NCI-H1436 (cell line): Measurements from ENCODE around the gene PPP1R13L.
"Not testable (repeated sequence)": the region's sequence is repeated elsewhere in the genome, so short reads cannot be mapped to it uniquely, and the experiment has no call there.

Source experiments
- DNase-seq: peaks from one replicate; lab custom pipeline; 2025; lab: John Stamatoyannopoulos, UW

PPP1R13L gene

GRCh38 chr19:45432543-45432942 lies 27.7 kb upstream of the PPP1R13L start:
- DNase-seq = not testable (repeated sequence)

DNA sequence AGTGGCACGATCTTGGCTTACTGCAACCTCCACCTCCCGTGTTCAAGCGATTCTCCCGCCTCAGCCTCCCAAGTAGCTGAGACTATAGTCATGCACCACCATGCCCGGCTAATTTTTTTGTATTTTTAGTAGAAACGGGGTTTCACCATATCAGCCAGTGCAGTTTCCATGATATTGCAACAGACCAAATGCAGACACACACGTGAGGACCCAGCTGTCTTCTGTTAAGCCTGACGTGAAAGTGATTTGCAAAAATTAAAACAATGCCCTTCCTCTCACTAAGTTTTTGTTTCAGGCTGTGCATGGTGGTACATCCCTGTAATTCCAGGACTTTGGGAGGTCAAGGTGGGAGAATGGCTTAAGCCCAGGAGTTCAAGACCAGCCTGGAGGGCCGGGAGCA lies 26.1 kb upstream of the PPP1R13L start:
- not testable (repeated sequence) for DNase-seq

GRCh38 chr19:45429896-45430295 lies 25.0 kb upstream of the PPP1R13L start:
- not testable (repeated sequence) for DNase-seq

GRCh38 chr19:45428384-45429231 lies 23.7 kb upstream of the PPP1R13L start:
- no peak for DNase-seq

DNA sequence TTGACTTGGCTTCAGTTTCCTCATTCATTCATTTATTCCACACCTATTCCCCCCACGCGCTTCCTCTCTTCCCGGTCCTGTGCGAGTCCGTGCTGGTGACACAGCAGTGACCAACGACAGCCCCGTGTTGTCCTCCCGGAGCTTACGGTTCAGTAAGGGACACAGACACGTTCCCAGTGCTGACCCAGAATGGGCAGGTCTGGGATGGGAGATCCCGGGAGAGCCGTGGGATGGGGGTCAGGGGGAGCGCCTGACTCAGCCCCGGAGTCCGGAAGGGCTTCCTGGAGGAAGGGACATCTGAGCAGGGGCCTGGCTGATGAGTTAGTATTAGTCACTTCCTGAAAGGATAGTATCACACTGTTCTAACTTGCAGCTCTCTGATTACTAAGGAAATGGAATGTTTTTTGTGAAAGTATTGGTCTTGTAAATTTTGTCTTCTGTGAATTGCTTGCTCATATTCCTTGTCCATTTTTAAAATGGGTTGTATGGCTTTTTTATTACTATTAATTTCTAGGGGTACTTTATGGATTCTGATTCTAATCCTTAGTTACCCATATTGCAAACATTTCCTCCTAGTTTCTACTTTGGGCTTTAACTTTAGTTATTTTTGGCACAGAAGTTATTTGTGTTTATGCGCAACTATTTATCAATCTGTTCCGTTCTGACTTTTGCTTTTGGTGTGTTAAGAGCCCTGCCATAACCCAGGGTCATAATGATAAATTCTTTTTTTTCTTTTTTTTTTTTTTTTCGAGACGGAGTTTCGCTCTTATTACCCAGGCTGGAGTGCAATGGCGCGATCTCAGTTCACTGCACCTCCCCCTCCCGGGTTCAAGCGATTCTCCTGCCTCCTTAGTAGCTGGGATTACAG lies 19.6 kb upstream of the PPP1R13L start:
- no peak for DNase-seq

- DNase-seq = peak; percentile 97
Measured at GRCh38 chr19:45423589-45424190, 18.8 kb upstream of the PPP1R13L start, which contains the start of gene ERCC1. ERCC1 (minus strand) TSS chr19:45423917; CDS start chr19:45423374, 543 bp downstream.

DNA sequence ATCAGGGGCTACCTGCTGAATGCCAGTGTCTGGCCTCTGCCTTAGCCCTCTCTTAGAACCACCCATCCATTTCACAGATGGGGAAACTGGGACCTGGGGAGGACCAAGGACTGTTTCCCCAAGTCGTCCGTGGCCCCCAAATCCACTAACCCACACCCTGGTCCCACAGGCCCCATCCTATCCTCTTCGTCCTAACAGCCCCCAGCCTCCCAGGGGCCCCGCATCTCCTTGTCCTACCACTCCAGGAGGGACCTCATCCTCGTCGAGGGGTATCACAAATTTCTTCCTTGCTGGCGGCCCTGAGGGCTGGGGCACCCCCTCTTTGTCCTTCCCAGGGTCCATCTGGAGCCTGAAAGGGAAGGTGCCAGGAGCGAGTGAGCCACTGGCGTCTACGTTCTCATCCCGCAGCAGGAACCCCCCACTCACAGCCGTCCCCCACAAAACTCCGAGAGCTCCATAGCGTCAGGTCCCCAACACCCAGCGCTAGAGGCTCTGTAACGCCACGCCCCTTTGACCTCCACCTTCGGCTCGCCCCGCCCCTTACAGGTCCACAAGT lies 18.2 kb upstream of the PPP1R13L start:
- no peak for DNase-seq

GRCh38 chr19:45421947-45422498 lies 17.2 kb upstream of the PPP1R13L start:
- no peak for DNase-seq

DNA sequence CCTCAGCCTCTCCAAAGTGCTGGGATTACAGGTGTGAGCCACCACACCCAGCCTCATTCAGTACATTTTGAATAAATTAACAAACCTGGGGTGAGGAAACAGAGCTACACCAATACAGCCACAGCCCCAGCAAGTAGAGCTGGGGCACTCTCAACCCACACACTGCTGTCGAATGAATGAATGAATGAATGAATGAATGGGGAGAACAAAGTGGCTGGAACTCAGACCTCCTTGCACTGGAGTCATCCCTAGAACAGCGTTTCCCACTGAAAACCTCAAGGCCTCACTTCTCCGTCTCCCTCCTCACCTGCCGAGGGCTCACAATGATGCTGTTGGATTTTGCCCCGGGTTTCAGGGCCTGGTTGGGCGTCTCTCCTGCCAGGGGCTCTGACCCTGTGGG lies 16.0 kb upstream of the PPP1R13L start:
- DNase-seq = no peak

DNA sequence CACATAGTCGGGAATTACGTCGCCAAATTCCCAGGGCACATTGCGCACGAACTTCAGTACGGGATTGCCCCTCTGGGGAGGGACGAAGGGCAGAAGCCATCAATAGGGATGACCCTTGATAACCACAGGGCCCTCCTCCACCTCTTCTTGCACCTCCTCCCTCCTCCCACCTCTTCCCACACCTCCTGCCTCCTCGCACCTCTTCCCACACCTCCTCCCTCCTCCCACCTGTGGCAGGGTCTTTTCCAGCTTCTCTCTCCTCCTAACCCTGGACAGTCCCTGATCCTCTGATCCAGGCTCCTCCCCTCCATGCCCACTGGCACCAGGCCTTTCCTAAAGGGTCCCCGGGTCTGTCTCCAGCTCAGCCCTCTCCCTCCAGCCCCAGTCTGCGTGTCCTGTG lies 15.5 kb upstream of the PPP1R13L start:
- DNase-seq = no peak

- no peak for DNase-seq
Measured at GRCh38 chr19:45419895-45420294, 15.0 kb upstream of the PPP1R13L start.

DNA sequence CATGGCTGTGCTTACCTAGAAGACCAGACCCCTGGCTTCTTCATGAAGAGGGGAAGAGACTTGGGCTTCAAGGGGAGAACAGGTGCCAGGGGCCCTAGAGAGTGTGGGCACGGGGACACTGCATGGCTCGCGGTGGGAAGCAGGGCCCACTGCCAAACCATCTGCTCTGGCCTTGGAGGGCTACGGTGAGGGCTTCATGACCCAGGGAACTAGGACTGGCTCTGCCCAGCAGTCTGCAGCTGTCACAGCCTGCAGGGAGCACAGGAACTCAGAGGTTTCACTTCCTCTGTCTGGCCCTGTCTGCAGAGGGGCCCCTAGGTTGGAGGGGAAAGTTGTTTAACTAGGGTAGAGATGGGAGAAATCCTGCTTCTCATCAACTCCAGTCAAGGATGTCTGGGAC lies 14.5 kb upstream of the PPP1R13L start:
- no peak for DNase-seq

- no peak for DNase-seq
Measured at GRCh38 chr19:45418802-45419201, 13.9 kb upstream of the PPP1R13L start.

DNA sequence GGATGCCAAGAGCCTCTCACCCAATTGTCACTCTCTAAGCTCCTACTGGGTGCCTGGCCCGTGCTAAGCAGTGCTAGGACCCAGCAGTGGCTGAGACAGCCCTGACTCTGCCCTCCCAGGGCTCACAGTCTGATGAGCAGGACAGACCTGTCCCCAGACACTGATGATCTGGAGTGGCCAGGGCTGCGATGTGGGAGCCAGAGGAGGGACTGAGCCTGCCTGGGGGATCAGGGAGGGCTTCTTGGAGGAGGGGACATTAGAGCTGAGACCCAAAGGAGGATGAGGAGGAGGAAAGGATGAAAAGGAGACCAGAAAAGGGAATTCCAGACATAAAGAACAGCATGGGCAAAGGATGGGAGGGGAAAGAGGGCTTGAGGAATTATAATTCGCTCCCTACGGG lies 12.3 kb upstream of the PPP1R13L start:
- DNase-seq = no peak

GRCh38 chr19:45414468-45414867 lies 9.6 kb upstream of the PPP1R13L start:
- no peak for DNase-seq

DNA sequence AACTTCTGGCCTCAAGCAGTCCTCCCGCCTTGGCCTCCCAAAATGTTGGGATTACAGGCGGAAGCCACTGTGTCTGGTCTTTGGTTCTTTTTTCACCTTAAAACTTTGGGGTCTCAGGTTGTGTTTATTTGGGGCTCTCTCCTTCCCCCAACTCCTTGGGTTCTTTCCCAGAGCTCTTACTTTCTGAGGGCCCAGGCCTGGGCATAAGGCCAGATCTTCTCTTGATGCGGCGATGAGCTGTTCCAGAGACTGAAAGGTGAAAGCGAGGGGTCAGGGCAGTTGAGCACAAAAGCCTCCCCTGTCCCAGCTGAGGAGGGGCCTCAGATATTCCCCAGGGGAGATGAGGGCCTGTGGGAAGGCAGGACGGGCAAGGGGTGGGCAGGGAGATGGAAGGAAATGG lies 8.6 kb upstream of the PPP1R13L start:
- DNase-seq = no peak

DNA sequence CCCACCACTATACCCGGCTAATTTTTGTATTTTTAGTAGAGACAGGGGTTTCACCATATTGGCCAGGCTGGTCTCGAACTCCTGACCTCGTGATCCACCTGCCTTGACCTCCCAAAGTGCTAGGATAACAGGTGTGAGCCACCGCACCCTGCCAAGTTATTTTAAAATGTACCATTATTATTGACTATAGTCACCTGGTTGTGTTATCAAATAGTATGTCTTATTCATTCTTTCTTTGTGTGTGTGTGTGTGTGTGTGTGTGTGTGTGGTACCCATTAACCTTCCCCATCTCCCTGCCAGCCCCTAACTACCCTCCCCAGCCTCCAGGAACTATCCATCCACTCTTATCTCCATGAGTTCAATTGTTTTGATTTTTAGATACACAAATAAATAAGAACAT lies 5.5 kb upstream of the PPP1R13L start:
- DNase-seq = not testable (repeated sequence)

DNA sequence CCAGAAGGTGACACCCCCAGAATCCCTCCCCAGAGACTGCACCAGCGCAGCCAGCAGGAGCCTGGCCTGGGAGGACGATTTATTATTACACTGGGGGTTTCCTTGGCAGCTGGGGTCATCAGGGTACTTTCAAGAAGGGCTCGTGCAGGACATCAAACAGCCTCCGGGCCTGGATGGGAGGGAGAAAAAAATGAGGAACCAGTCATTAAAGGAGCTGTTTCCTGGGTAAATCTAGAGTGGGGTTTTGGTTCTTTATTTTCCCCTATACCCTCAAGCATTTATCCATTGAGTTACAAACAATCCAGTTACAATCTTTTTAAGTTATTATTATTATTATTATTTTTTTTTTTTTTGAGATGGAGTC lies 4.7 kb upstream of the PPP1R13L start:
- no peak for DNase-seq

- no peak for DNase-seq
Measured at GRCh38 chr19:45408830-45409556, 4.1 kb upstream of the PPP1R13L start.

DNA sequence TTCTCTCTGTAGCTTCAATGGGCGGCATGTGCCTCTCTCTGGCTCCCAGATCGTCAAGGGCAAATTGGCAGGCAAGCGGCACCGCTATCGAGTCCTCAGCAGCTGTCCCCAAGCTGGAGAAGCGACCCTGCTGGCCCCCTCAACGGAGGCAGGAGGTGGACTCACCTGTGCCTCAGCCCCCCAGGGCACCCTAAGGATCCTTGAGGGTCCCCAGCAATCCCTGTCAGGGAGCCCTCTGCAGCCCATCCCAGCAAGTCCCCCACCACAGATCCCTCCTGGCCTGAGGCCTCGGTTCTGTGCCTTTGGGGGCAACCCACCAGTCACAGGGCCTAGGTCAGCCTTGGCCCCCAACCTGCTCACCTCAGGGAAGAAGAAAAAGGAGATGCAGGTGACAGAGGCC lies 3.3 kb upstream of the PPP1R13L start:
- DNase-seq = no peak

GRCh38 chr19:45407585-45407984 lies 2.7 kb upstream of the PPP1R13L start:
- not testable (repeated sequence) for DNase-seq

DNA sequence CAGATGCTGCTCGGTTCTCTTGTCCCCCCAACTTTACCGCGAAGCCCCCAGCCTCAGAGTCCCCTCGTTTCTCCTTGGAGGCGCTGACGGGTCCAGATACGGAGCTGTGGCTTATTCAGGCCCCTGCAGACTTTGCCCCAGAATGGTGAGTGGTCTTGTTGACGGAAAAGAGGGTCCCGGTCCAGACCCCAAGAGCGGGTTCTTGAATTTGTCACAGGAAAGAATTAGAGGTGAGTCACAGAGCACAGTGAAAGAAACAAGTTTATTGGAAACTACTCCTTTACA lies 2.2 kb upstream of the PPP1R13L start:
- no peak for DNase-seq
